Activated T-helper 9 cell treated with anti-CD3 and anti-CD28 coated beads, Interleukin-2, amount 50 U/mL, for 16 hours (primary cell): ENCODE data around the gene EVA1B.

Source experiments
- DNase-seq: peaks from one replicate; pipeline ENCODE4 v3.0.0-alpha.2; 2020; ENCODE audit warnings: low read depth

EVA1B gene

DNA sequence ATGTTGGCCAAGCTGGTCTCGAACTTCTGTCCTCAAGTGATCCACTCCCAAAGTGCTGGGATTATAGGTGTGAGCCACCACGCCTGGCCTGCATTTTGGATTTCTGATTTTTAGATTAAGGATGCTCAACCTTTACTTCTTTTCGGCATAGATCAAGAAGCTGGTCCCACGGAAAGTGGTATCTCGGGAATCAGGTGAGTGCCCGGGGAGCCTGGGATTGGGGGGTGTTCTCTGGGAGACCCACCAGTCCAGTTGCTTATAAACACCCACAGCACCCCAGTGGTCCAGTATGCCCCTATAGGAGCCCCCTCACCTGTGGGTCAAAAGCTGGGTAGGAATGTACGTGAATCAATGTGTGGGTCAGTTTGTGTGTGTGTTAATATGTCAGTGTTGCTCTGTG, 14.0 kb downstream of the EVA1B start:
- no peak for DNase-seq

DNA sequence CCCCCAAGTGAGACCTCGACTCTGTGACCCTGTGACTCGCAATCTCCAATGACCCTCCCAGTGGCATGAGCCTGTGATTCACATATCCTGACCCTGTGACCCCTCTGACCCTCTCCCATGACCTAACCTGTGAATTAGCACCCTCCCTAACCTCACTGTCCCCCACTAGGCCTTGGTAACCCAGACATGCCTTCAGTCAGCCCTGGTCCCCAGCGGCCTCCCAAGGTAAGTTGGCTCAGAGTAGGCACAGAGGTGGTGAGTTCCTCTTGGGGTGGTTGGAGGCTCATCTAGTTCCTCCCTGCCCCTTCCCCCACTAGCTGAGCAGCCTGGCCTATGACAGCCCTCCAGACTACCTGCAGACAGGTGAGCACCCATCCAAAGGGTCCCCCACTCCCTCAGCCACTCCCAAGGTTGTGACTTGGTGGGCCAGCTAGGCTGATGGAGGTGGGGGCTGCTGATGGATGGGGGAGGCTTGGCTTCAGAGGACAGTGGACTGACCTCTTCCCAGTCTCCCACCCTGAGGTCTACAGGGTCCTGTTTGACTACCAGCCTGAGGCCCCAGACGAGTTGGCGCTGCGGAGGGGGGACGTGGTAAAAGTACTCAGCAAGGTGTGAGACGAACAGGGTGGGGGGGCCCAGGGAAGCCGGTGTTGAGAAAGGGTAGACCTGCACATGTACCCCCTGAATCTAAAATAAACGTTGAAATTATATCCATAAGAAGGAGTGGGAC, 15.7 kb downstream of the EVA1B start:
- DNase-seq = no peak

DNA sequence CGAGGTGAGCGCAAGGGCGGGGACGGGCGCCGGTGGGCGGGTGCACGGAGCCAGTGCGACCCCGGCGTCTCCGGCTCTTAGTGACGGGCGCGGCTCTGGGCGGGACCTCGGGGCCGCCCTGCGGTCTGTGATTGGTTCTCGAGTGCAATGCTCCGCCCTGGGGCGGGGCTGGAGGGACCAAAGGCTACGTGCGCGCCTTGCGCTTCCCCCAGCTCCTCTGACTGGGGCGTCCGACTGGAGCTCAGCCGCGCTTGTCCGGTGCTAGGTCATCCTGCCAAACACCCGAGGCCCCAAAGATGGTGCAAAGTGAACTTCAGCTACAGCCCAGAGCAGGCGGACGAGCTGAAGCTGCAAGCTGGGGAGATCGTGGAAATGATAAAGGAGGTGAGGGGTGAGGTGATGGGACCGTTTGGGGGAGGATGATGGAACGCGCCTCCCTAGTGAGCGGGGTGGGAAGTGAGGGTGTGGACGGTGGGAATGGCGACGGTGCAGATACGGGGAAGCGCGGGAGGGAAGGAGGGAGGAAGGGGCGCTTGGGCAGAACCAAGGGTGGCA, 16.5 kb downstream of the EVA1B start:
- peak; percentile 88 for DNase-seq

DNA sequence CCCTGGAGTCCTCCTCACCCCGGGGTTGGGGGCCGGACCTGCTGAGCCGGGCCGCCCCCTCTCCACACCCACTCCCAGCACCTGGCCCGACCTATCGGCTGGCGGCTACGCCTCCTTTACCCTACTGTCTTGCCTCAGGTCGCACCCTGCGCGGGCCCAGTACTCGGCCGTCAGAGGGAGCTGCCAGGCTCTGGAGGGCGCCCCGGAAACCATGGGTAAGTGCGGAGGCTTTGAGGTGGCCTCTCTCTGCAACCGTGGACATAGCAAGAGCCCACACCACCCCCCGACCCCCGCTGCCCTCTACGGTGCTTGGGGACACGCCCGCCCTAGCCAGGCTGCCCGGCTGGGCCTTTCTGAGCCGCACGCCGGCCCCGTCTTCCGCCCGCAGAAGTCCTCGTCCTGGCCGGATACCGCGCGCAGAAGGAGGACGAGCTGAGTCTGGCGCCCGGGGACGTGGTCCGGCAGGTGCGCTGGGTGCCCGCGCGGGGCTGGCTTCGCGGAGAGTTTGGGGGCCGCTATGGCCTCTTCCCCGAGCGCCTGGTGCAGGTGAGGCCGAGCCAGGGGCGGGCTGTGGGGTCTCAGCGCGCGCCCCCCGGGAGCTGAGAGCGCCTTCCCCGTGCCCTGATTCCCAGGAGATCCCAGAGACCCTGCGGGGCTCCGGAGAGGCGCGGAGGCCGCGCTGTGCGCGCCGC, 17.1 kb downstream of the EVA1B start, which contains the start of gene SH3D21:
Gene SH3D21 (plus strand): TSS at position 159 of the 692 bp plus-strand sequence. CDS start 53 bp downstream, at position 212.
- DNase-seq = no peak

DNA sequence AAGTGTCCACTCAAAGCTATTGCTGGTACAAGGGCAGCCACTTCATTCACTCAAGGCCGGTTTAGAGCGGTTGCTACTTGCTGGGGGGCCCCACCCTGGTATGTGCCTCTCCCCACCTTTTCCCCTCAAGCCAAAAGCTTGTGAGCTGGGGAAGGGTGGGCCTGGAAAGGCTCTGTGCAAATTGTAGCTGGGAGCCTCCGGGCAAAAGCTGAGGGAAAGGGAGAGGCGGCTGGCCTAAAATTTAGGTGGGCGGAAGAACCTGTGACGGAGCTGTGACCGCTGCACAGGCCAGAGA, 17.6 kb downstream of the EVA1B start:
- no peak for DNase-seq

DNA sequence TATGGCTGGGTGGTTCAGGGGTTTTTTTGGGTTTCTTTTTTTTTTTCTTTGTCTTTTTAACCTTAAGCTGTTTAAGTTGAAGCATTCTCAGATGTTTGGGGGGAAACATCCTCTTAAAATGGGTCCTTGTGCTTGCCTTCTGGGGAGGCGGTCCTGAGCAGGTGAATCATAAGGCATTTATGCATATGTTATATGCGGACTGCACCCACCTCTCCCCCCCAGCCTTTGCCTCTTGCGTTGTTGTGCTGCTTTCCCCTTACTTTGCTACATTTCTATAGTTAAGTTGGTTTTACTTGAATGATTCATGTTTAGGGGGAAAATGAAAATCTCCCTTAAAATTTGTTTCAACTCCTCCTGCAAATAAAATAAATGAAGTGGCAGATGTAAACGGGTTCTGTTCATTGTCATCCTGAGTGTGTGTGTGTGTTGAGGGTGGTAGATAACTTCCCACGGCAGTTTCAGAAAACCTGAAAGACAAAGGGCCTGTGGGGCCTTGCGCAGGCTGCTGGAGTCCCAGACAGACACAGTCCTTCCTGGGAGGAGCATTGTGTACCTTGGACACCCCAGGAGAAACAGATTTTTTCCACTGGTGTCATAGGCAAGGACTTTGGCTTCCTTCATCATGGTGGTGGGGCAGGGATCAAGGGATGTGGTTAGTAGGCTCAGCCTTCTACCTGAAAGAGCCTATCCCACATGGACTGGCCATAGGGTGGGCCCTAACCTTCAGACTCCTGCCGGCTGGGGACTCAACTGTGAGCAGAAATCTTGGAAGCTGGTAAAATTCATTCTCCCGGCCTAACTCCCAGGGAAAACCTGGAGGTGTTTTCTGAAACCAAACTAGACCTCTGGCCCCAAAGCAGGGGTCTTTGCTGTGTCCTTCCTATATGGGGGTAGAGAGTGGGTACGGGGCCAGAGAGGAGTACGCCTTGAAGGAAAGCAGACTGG, 18.2 kb downstream of the EVA1B start:
- no peak for DNase-seq

DNA sequence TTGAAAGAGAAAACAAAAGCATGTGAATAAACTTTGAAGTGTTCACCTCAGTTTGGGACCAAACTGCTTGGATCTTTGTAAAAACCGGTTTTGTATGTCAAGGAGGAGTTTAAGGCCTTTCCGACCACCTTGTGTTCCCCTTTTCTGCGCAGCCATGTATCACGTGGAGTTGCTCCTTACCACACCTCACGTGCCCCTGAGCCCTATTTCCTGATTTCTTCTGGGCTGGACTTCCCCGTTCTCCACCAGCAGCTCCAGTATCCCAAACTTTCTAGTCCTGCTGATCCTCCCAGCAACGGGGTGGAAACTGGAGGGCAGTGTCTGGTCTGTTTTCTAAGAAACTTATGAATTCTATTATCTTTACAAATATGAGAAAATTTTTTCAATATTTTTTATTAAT, 18.9 kb downstream of the EVA1B start:
- no peak for DNase-seq

DNA sequence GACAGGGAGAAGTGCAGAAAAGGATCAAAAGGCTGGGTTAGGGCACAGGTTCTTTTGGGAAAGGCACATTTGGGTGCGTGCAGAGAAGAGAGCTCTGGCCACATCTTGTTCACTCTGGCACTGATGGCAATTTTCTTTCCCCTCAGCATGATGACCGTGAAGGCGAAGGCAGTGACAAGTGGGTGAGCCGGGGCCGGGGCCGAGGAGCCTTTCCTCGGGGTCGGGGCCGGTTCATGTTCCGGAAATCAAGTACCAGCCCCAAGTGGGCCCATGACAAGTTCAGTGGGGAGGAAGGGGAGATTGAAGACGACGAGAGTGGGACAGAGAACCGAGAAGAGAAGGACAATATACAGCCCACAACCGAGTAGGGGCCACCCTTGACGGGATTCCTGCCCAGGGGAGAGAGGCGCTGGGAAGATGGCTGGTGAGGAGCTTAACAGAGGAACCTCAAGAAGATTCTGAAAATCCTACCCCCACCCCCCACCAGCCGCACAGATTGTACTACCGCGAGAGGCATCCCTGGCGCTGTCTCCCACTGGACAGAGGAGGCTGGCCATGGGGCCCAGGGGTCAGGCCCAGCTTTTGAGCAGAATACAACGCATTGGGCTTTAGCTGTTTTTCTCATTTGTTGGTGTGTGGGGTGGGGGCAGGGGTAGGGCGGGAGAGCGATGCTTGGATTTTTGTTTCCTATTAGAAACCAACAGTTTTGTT, 19.6 kb downstream of the EVA1B start:
- DNase-seq = no peak

DNA sequence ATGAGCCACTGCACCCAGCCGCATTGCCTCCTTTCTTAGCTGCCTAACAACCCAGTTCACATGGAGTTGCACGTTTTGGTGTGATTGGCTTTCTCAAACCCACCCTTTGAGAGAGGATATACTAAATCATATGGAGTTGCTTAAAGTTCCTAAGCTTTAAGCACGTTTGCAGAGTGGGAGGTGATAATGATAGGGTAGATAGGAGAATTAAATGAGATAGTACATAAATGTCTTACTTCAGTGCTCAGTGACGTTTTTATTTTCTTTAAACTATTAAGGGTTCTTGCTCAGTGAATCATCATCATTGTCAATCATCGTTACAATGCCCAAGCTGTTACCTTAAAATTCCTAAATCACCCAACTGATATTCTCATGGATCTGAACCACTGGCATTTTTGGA, 20.2 kb downstream of the EVA1B start:
- DNase-seq = no peak

DNA sequence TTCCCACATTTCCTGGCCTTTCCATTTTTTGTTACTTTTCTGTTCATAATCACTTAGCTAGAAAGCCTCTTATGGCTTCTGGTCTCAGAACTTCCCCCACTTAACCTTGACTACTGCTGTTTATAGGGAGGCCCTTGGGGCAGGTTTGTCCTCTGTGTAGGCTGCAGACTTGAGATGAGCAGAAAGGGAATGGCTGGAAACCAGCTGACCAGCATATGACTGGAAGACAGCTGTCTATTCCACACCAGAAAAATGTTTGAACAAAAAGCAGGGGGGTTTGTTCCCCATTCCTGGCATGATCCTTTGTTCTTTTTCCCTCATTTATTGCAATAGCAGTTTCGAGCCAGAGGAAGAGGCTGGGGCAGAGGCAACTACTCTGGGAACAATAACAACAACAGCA, 22.2 kb downstream of the EVA1B start:
- DNase-seq = no peak

DNA sequence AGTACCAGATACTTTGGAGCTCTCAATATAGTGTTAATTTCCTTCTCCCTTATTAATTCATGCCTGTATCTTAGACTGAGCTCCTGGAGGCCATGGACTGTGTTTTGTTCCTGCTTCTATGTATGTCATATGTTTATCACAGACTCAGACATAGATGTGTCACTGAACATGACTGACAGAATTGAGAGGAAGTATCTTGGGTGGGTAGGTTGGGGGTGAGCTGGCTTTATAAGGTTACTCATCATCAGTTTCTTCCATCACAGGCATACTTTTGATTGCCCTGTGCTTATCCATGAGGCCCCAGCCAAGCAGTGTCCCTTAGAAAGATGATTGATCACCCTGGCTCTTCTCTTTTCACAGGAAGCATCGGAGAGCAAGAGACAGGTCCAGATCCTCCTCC, 22.9 kb downstream of the EVA1B start:
- DNase-seq = no peak

DNA sequence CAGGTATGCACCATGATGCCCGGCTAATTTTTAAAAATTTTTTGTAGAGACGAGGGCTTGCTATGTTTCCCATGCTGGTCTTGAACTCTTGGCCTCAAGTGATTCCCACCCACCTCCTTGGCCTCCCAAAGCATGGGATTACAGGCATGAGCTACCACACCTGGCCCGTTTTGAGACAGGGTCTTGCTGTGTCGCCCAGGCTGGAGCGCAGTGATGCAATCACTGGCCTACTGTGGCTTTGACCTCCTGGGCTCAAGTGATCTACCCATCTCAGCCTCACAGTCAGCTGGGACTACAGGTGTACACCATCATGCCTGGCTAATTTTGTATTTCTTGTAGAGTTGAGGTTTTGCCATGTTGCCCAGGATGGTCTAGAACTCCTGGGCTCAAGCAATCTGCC, 24.8 kb downstream of the EVA1B start:
- DNase-seq = no peak

DNA sequence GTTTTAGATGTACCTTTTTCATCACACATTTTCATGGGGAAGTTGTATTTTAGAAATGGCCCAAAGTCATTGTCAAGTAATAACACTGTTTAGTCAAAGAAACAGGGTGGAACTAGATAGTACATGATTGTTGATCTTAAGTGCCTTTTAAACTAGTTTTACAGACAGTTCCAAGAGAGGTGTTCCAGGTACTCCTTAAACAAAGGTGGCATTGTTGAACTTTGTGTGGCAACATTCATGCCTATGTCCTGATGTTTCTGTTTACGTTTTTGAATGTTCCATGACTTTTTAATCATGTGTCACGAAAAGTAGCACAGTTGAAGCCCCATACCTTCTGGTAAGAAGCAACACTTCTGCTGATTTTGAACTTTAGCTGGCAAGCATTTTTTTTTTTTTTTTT, 26.4 kb downstream of the EVA1B start:
- no peak for DNase-seq

DNA sequence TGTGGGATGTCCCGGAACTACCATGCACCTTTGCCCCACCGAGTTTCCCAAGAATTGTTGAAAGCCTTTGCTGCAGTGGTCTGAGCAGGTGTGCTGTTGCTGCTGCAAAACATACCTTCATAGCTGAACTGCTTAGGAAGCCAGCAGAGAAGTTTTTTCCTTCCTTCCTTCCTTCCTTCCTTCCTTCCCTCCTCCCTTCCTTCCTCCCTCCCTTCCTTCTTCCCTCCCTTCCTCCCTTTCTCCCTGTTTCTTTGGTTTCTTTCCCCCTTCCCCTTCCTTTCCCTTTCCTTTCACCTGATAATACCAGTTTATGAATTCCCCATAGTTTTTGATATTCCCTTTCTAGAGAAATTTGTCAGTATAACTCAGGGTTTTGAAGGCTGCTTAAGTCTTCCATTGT, 28.1 kb downstream of the EVA1B start:
- no peak for DNase-seq

DNA sequence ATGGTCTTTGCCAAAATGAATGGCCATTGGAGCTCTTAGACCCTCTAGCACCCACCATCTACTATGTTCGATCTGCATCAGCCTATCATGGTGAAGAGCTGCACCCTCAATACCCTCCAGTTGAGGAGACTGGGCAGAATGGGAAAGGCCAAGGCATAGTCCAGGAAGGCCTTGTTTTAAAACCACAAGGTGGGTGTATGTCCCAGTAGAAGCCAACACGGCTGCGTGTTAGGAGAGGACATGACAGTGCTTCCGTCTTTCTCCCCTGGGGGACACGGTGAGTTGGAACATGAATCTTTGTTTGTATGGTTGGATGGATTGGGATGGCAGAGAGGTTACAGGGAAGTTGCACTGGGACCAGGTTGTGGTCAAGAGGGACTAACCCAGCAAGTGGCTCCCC, 35.9 kb downstream of the EVA1B start:
- DNase-seq = no peak

DNA sequence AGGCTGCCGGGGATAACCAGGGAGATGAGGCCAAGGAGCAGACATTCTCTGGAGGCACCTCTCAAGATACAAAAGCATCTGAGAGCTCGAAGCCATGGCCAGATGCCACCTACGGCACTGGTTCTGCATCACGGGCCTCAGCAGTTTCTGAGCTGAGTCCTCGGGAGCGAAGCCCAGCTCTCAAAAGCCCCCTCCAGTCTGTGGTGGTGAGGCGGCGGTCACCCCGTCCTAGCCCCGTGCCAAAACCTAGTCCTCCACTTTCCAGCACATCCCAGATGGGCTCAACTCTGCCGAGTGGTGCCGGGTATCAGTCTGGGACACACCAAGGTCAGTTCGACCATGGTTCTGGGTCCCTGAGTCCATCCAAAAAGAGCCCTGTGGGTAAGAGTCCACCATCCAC, 36.6 kb downstream of the EVA1B start:
- no peak for DNase-seq

DNA sequence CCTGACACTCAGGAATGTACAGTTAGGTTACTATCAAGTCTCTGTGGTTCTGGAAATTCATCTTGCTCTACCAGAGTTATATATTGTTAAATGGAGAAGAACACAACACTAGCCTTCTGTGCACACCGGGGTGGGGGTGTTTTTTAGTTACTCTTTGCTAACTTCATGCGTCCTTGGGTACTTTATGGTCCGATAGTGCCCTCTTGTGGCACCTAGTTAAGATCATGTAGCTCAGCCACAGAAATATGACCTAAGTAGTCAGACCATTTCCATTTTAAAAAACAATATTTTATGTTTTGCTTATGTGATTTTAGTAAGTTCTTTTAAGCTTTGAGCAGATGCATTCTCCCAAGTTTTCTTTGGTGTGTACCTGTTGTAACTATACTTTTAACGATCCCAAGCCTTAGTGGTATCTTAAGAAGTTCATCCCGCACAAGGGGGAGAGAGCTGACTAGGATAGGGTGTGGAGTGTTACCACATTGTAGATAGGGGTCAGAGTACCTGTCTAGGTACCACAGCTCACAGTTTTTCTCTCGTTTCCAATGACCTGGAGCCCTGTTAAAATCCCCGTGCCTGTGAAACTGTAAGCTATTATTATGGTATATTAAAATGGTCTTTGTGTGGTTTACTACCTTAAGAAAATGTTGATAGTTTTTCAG, 37.9 kb downstream of the EVA1B start:
- no peak for DNase-seq

DNA sequence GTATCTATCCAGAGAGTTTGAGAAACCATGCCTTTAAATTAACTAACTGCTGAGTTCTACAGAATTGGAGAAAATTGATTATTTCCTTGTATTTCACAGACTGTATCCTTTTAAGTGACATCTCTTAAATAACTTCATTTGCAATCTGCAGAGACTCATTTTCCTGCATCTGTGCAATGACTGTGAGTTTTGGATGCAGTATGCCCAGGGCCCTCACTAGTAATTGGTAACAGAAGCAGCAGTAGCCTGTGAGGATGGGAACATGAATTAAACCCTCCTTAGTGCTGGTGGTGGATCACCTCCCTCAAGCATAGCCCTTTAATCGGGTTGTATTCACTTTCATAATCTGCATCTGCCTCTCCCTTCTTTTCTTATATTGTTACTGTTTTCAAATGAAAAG, 38.9 kb downstream of the EVA1B start:
- DNase-seq = no peak

DNA sequence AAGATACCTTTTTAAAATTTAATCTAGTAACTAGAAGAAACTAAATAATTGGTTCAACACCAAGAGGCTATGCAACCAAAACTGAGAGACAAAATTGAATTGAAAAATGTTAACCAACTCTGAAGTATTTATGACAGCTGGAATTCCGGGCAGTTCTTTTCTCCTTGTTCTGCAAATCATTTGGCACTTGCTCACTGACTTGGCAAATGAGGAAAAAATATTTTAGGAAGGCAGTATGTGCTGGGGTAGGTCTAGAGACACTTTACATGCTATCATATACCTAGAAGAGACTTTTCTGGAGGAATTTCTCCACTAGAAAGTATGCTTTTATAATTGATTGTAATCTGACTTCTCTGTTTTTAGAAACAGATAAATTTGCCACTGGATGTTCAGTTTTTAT, 39.4 kb downstream of the EVA1B start:
- no peak for DNase-seq

DNA sequence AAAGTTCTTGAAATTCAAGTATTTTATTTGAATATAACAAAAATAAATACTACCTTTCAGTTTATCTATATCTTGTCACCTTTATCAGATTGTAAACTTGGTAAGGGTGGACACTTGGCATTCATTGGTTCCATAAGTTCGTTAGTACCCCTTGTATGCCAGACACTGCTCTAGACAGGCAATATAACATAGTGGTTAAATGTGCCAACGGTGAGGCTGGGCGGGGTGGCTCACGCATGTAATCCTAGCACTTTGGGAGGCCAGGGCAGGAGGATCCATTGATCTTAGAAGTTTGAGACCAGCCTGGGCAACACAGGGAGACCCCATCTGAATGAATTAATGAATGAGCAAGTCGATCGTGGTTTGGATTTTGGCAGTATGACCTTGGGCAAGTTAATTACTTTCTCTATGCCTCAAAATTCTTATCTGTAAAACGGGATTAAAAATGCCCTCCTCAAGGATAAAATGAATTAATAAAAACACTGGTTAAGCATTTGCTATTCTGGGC, 43.6 kb downstream of the EVA1B start:
- no peak for DNase-seq

DNA sequence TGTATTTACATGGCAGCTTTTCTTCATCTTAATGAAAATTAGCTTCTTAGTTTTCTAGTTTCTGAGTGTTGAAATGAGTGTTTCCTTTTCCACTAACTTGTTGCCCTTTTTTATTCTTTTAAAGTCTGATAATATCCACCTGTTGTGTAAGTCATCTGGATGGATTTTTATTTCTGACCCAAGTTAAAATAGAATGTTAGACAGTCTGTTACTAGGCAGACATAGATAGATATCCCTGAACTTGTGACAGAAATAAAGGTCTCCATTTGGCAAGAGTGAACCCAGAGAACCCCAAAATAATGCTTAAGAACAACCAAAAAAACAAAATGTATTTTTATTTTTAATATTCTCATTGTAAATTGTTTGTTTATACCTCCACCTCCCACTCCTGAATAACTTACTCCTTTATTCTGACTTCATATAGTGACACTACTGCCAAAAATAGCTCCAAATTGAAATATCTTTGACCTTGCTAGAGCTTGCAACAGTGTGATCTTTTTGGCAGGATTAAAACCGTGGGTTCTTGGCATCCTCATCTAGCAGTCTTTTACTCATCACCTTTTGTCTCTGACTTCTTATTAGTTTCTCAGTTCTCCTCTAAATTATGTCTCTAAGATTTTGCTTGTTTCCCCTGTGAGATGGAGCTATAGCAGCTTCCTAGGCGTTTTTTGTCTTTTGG, 44.2 kb downstream of the EVA1B start:
- no peak for DNase-seq
